Spleen (tissue), 11 donors: Measurements from ENCODE around the gene CRELD2. TPM values are rescaled to one million over a fixed set of nuclear protein-coding genes. Genes with fewer than 3 reads are reported as not detected.
A peak's percentile ranks its signal among the peaks of the same experiment; 100 is the strongest.

ENCODE experiments used
- DNase-seq: peaks from one replicate; pipeline ENCODE4 v3.0.0-alpha.2; 2020
- H3K27ac ChIP-seq, 8 donors: fragments of 200-600 bp; sonication (generic) in 7 of 8; 1 replicate in 4 of 8; 2 replicates in 4 of 8; pipeline versions ENCODE4 v1.5.0 to v1.8.0; 2016 to 2021; ENCODE audit warnings: inconsistent platforms in 4 of 8, mild to moderate bottlenecking in 4 of 8, moderate library complexity in 1 of 8
- H3K27me3 ChIP-seq, 7 donors: fragments of 200-600 bp; sonication (generic) in 6 of 7; replicated peaks in 1 of 7; 1 replicate in 4 of 7; 2 replicates in 3 of 7; pipeline versions ENCODE4 v1.5.0 to v1.8.0; 2016 to 2021; ENCODE audit warnings: inconsistent platforms in 3 of 7, mild to moderate bottlenecking in 1 of 7
- H3K36me3 ChIP-seq, 6 donors: fragments of 200-600 bp; sonication (generic) in 5 of 6; 1 replicate in 4 of 6; 2 replicates in 2 of 6; pipeline versions ENCODE4 v1.5.0 to v1.8.0; 2016 to 2021; ENCODE audit warnings: inconsistent platforms in 2 of 6
- H3K4me1 ChIP-seq, 6 donors: fragments of 200-600 bp; sonication (generic) in 5 of 6; 1 replicate in 3 of 6; 2 replicates in 3 of 6; pipeline versions ENCODE4 v1.5.0 to v1.8.0; 2016 to 2021; ENCODE audit warnings: inconsistent platforms in 3 of 6
- H3K4me3 ChIP-seq, 8 donors: fragments of 200-600 bp; sonication (generic) in 7 of 8; 1 replicate in 4 of 8; 2 replicates in 4 of 8; pipeline versions ENCODE4 v1.5.0 to v1.8.0; 2016 to 2021; ENCODE audit warnings: inconsistent platforms in 4 of 8, mild to moderate bottlenecking in 4 of 8, moderate library complexity in 2 of 8
- H3K9me3 ChIP-seq, 8 donors: fragments of 200-600 bp; sonication (generic) in 7 of 8; 1 replicate in 4 of 8; 2 replicates in 4 of 8; pipeline versions ENCODE4 v1.5.0 to v1.8.0; 2016 to 2021; ENCODE audit warnings: inconsistent platforms in 4 of 8
- POLR2A ChIP-seq, 3 donors: fragments of 450-650 bp; IDR thresholded peaks; one replicate each; pipeline ENCODE4 v1.5.1; 2017; ENCODE audit warnings: antibody characterized with exemption in 3 of 3, mild to moderate bottlenecking in 1 of 3
- POLR2AphosphoS5 ChIP-seq, 3 donors: sonication (generic); formaldehyde crosslinking; IDR thresholded peaks; one replicate each; pipeline ENCODE4 v1.5.1; 2017; ENCODE audit warnings: antibody characterized with exemption in 3 of 3
- WGBS, 5 donors: extraction: QIAGEN DNeasy Blood & Tissue Kit in 3 of 5; methylation state at CpG; one replicate each; pipeline versions ENCODE4 v1.1.5 to v1.1.7; 2013 to 2018; 5-methylcytosine and 5-hydroxymethylcytosine counted together
- intact Hi-C: fragments of 100-400 bp; cut with DNase I; formaldehyde crosslinking; loops from one replicate; pipeline ENCODE4 v1.15.0; 2023; ENCODE audit warnings: low total_unique reads
- polyA plus RNA-seq, 3 donors: library from polyadenylated mRNA; stranded (reverse); fragments of 200-250 nt; gene quantifications; one replicate each; pipeline ENCODE4 v1.2.1, GENCODE V29; 2013
- total RNA-seq, 7 donors: library from RNA; depleted of rRNA in 3 of 7; stranded (reverse); fragments of >200 nt in 3 of 7; fragmentation: NEBNext Ultra II Directional in 4 of 7; extraction: Animal tissue kit (Norgen Biotek cat#: 25700) in 4 of 7; gene quantifications; one replicate each; pipeline versions ENCODE4 v1.1.0 to v1.2.1, GENCODE V29; 2016 to 2021
- TF ChIP-seq, protein P1 (sequence below), 11 experiments: fragments of 200-600 bp in 7 of 11; fragments of 450-650 bp in 4 of 11; sonication (generic) in 4 of 11; IDR thresholded peaks in 8 of 11; conservative IDR thresholded peaks in 3 of 11; 1 replicate in 7 of 11; 2 replicates in 4 of 11; pipeline versions ENCODE4 v1.4.0 to v1.8.0; 2016 to 2021; ENCODE audit warnings: antibody characterized with exemption in 11 of 11, inconsistent platforms in 4 of 11, mild to moderate bottlenecking in 1 of 11
- donor health status: healthy with polysubstance abuse.
- donor health status: DM: no; HTN: no; CAD: no; lungs with moderate emphysema.
- donor health status: DM: no; HTN: no; CAD: no.
- donor health status: Bipolar disorder and iron deficiency.
- donor health status: healthy.
- donor health status: DM: no; HTN: no; CAD: no.
- donor health status: DM: yes; HTN: yes; CAD: no.

CRELD2 gene
- total and polyA plus RNA-seq, 10 donors: 16.2 to 46.3 (median 34.9) TPM

DNA sequence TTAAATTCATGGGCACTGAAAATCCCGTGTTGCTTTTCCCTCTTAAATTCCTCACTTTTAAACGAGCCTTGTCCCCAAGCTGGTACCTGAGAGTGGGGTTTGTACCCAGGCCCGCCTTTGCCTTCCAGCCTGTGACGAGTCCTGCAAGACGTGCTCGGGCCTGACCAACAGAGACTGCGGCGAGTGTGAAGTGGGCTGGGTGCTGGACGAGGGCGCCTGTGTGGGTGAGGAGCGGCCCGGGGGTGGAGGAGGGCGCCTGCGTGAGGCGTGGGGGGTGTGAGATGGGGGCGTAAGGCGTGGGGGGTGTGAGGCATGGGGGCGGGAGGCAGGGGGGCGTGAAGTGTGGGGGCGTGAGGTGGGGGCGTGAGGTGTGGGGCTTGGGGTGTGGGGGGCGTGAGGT lies 4.0 kb downstream of the CRELD2 start:
- WGBS, 5 donors: 90 to 93% (median 91%) methylated on average over 17 to 22 of the region's 22 CpGs
- Histone ChIP-seq H3K4me3 (no peak overlapping the region), H3K27ac (no peak overlapping the region), H3K4me1 (peaks cover 9 to 40% (median 30%) of the 10 kb centered on the region in 6 donors), H3K9me3 (no peaks in the 10 kb centered on the region), H3K27me3 (no peaks in the 10 kb centered on the region), H3K36me3 (peaks cover 0 to 49% (median 11%) of the 10 kb centered on the region in 6 donors)
- intact Hi-C loops: loop anchor here (10.0 kb wide), 1 partner anchor 158 kb away; no protein-coding TSS in a partner anchor
- TF ChIP-seq POLR2A (IDR thresholded peaks at IDR 0.05): no peak
- TF ChIP-seq, protein P1, sequence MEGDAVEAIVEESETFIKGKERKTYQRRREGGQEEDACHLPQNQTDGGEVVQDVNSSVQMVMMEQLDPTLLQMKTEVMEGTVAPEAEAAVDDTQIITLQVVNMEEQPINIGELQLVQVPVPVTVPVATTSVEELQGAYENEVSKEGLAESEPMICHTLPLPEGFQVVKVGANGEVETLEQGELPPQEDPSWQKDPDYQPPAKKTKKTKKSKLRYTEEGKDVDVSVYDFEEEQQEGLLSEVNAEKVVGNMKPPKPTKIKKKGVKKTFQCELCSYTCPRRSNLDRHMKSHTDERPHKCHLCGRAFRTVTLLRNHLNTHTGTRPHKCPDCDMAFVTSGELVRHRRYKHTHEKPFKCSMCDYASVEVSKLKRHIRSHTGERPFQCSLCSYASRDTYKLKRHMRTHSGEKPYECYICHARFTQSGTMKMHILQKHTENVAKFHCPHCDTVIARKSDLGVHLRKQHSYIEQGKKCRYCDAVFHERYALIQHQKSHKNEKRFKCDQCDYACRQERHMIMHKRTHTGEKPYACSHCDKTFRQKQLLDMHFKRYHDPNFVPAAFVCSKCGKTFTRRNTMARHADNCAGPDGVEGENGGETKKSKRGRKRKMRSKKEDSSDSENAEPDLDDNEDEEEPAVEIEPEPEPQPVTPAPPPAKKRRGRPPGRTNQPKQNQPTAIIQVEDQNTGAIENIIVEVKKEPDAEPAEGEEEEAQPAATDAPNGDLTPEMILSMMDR (IDR thresholded peaks at IDR 0.05 in 8 of 11, conservative IDR thresholded peaks at IDR 0.05 in 3 of 11): no peak
- TF ChIP-seq POLR2AphosphoS5 (IDR thresholded peaks at IDR 0.05): no peak
- peak; percentile 77 for DNase-seq

DNA sequence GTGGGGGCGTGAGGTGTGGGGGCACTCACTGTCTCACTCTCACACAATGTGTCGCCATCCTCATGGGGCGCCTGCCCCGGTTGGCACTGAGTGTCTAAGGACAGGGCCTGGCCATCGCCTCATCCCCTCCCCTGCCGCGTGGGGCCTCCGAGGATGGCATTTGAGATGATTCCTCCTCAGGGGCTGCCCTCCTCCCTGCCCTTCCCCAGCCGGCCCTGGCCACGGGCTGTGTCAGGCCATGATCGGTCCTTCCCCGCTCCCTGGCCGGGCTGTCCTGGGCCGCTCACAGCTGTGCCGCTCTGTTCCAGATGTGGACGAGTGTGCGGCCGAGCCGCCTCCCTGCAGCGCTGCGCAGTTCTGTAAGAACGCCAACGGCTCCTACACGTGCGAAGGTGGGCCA lies 4.5 kb downstream of the CRELD2 start:
- DNase-seq: peak; percentile 77
- 87 to 96% (median 95%) methylated on average over 14 to 25 of the region's 25 CpGs for WGBS, 5 donors
- no peaks in the 10 kb centered on the region for H3K9me3 ChIP-seq
- intact Hi-C loops: loop anchor here (10.0 kb wide), 1 partner anchor 158 kb away; no protein-coding TSS in a partner anchor
- no peak overlapping the region for H3K27ac ChIP-seq
- no peaks in the 10 kb centered on the region for H3K27me3 ChIP-seq
- peaks cover 9 to 36% (median 26%) of the 10 kb centered on the region in 6 donors for H3K4me1 ChIP-seq
- H3K4me3 ChIP-seq: no peak overlapping the region
- TF ChIP-seq POLR2A (IDR thresholded peaks at IDR 0.05) (no peak), POLR2AphosphoS5 (IDR thresholded peaks at IDR 0.05) (no peak)
- TF ChIP-seq, protein P1 (IDR thresholded peaks at IDR 0.05 in 8 of 11, conservative IDR thresholded peaks at IDR 0.05 in 3 of 11): no peak
- H3K36me3 ChIP-seq: peaks cover 0 to 54% (median 11%) of the 10 kb centered on the region in 6 donors

DNA sequence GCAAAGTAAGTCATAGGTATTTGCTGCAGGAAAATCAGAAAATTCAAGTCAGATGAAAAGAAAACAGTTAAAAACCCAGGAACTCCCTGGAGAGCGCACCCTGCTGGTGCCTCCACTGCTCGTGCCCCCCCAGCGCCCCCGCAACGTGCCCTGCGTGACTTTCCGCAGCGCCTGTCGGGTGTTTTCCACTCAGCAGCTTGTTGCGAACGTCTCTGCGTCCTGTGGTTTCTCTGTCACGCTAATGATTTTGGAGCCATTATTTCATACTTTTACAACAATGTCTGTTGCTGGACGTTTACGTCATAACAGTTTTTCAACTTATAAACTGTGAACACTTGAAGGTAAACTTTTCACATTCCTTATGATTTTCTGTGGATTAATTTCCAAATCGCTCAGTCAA lies 5.0 kb downstream of the CRELD2 start:
- Histone ChIP-seq H3K4me3 (no peak overlapping the region), H3K4me1 (peaks cover 9 to 39% (median 26%) of the 10 kb centered on the region in 6 donors), H3K27ac (no peak overlapping the region), H3K9me3 (no peaks in the 10 kb centered on the region), H3K27me3 (peaks cover 0 to 2% (median 0%) of the 10 kb centered on the region in 7 donors), H3K36me3 (peaks cover 0 to 55% (median 11%) of the 10 kb centered on the region in 6 donors)
- TF ChIP-seq POLR2AphosphoS5 (IDR thresholded peaks at IDR 0.05) (no peak), POLR2A (IDR thresholded peaks at IDR 0.05) (no peak)
- TF ChIP-seq, protein P1 (IDR thresholded peaks at IDR 0.05 in 8 of 11, conservative IDR thresholded peaks at IDR 0.05 in 3 of 11): peak in 4 of 11 experiments; percentile 12 to 41 (median 20)
- 61 to 68% (median 64%) methylated on average over 16 of the region's 16 CpGs for WGBS, 5 donors
- no peak for DNase-seq
- intact Hi-C loops: loop anchor here (10.0 kb wide), 1 partner anchor 159 kb away; no protein-coding TSS in a partner anchor

DNA sequence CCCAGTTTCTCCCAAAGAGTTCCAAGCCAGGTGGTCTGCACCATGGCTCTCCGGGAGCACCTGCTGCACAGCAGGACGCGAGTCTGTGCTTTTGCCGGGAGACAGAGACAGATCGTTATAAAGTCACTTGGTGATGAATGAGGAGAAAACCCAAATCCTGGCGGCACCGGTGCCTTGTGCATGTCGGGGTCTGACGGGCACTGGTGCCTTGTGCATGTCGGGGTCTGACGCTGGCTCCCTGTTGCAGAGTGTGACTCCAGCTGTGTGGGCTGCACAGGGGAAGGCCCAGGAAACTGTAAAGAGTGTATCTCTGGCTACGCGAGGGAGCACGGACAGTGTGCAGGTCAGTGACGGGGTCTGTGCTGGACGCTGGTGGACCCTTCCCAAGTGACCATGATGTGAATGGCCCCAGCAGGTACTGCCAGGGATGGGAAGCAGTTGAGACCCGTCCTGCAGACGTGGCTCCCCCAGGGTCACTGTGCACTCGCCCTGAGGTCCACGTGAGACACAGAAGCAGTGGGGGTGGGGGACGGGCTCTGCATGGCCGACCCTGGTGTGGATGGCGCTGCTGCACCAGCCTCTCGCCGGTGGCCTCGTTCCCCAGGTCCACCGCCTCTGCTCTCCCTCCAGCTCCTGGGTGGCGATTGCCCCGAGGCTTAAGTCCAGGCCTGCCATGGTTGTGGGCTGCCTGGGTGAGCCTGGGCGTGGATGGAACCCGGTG lies 5.8 kb downstream of the CRELD2 start:
- Histone ChIP-seq H3K4me3 (no peak overlapping the region), H3K27me3 (peaks cover 0 to 10% (median 0%) of the 10 kb centered on the region in 7 donors), H3K9me3 (no peaks in the 10 kb centered on the region), H3K4me1 (peaks cover 4 to 40% (median 27%) of the 10 kb centered on the region in 6 donors), H3K36me3 (peaks cover 0 to 55% (median 11%) of the 10 kb centered on the region in 6 donors), H3K27ac (peak overlapping the region in 2 of 8 donors; percentile 11 to 87)
- WGBS, 5 donors: 92 to 95% (median 93%) methylated on average over 17 to 31 of the region's 31 CpGs
- TF ChIP-seq POLR2A (IDR thresholded peaks at IDR 0.05): no peak
- TF ChIP-seq POLR2AphosphoS5 (IDR thresholded peaks at IDR 0.05): peak in 1 of 3 donors; percentile 20
- DNase-seq: no peak
- intact Hi-C loops: loop anchor here (10.0 kb wide), 1 partner anchor 159 kb away; no protein-coding TSS in a partner anchor
